Stimulated activated memory B cell treated with anti-CD40 and anti-IgM and Interleukin-4, amounts not matched to agents 10 μg/mL and 1 μg/mL and 100 μg/mL, for 72 hours (primary cell): Measurements from ENCODE around the gene CFAP68.

Source experiments
- ATAC-seq: fragments of 150-1000 bp; cut with Tn5 transposase; 2 replicates; pipeline ENCODE4 v1.10.0; 2021
- H3K27ac Mint-ChIP-seq: one replicate; pipeline ENCODE4 v1.8.0; 2022; ENCODE audit warnings: mild to moderate bottlenecking, mixed read lengths
- H3K27me3 Mint-ChIP-seq: one replicate; pipeline ENCODE4 v1.8.0; 2022; ENCODE audit warnings: mixed read lengths
- H3K36me3 Mint-ChIP-seq: one replicate; pipeline ENCODE4 v1.8.0; 2022; ENCODE audit warnings: mixed read lengths
- H3K4me1 Mint-ChIP-seq: one replicate; pipeline ENCODE4 v1.8.0; 2022; ENCODE audit warnings: mixed read lengths
- H3K4me3 Mint-ChIP-seq: one replicate; pipeline ENCODE4 v1.8.0; 2022; ENCODE audit warnings: mild to moderate bottlenecking, moderate library complexity, mixed read lengths
- H3K9me3 Mint-ChIP-seq: one replicate; pipeline ENCODE4 v1.8.0; 2022; ENCODE audit warnings: mixed read lengths

The CFAP68 gene

GRCh38 chr11:111878849-111879636, at the start of gene CFAP68, which contains the start of gene FDXACB1:
CFAP68 (plus strand) TSS chr11:111879541; CDS start chr11:111879561, 20 bp downstream.
FDXACB1 (minus strand) TSS chr11:111879165; CDS start chr11:111879132, 33 bp downstream.
- no peaks in the 10 kb centered on the region for H3K27me3 Mint-ChIP-seq
- peak within 1 kb of the TSS; percentile 97 for H3K27ac Mint-ChIP-seq
- peak; percentile 96 for ATAC-seq
- H3K9me3 Mint-ChIP-seq: no peaks in the 10 kb centered on the region
- peaks cover 13% of the 10 kb centered on the region for H3K4me1 Mint-ChIP-seq
- H3K4me3 Mint-ChIP-seq: peak within 1 kb of the TSS; percentile 97
- peaks cover 6% of the 10 kb centered on the region for H3K36me3 Mint-ChIP-seq

DNA sequence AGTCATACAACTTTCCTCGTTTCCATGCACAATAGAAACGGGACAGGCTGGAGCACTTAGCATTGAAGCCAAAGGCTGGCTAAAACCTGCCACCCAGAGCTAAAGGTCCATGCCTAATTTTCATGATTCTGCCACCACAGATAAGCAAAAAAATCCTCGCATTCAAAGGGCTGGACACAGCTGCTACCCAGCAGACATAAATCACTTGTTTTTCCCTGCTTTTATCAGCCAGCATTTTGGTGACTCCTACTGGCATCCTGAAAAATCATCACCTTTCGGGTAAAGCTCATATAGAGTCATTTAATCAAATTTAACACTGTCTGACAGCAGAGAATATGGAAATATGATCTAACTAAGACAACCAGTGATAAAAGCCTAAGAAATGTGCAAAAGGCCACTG, 45.8 kb upstream of the CFAP68 start:
- H3K27ac Mint-ChIP-seq: no peak overlapping the region
- no peaks in the 10 kb centered on the region for H3K27me3 Mint-ChIP-seq
- H3K9me3 Mint-ChIP-seq: no peaks in the 10 kb centered on the region
- no peaks in the 10 kb centered on the region for H3K4me1 Mint-ChIP-seq
- H3K4me3 Mint-ChIP-seq: no peak overlapping the region
- ATAC-seq: no peak
- H3K36me3 Mint-ChIP-seq: peaks cover 48% of the 10 kb centered on the region

GRCh38 chr11:111834432-111835163, 44.7 kb upstream of the CFAP68 start:
- H3K4me3 Mint-ChIP-seq: no peak overlapping the region
- peaks cover 42% of the 10 kb centered on the region for H3K36me3 Mint-ChIP-seq
- no peak for ATAC-seq
- no peak overlapping the region for H3K27ac Mint-ChIP-seq
- H3K9me3 Mint-ChIP-seq: no peaks in the 10 kb centered on the region
- H3K4me1 Mint-ChIP-seq: no peaks in the 10 kb centered on the region
- H3K27me3 Mint-ChIP-seq: no peaks in the 10 kb centered on the region

- ATAC-seq: no peak
Measured at GRCh38 chr11:111835665-111836064, 43.7 kb upstream of the CFAP68 start.

DNA sequence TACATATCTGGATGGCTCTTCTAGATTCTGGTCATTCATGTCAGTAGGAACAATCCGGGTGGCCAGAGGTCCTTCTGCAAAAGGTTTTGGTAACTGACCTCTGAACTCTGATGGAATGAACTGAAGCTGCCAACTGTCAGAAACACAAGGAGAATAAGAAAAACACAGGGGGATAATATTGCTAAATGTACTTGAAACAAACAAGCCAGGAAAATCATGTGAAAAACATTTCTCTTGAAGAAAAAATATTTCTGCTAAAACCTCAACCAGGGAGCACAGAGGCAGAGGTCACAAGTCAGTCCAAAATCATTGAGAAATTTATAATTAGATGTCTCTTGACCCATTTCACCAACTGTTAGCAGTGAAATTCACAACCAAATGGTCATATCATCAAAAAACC, 43.2 kb upstream of the CFAP68 start:
- no peaks in the 10 kb centered on the region for H3K27me3 Mint-ChIP-seq
- no peaks in the 10 kb centered on the region for H3K9me3 Mint-ChIP-seq
- peaks cover 35% of the 10 kb centered on the region for H3K36me3 Mint-ChIP-seq
- no peak for ATAC-seq
- no peak overlapping the region for H3K27ac Mint-ChIP-seq
- H3K4me1 Mint-ChIP-seq: no peaks in the 10 kb centered on the region
- H3K4me3 Mint-ChIP-seq: no peak overlapping the region

More at GRCh38 chr11:111835665-111836064, 43.7 kb upstream of the CFAP68 start:
- Mint-ChIP-seq H3K4me3 (no peak overlapping the region), H3K36me3 (peaks cover 36% of the 10 kb centered on the region), H3K4me1 (no peaks in the 10 kb centered on the region), H3K9me3 (no peaks in the 10 kb centered on the region), H3K27ac (no peak overlapping the region), H3K27me3 (no peaks in the 10 kb centered on the region)

DNA sequence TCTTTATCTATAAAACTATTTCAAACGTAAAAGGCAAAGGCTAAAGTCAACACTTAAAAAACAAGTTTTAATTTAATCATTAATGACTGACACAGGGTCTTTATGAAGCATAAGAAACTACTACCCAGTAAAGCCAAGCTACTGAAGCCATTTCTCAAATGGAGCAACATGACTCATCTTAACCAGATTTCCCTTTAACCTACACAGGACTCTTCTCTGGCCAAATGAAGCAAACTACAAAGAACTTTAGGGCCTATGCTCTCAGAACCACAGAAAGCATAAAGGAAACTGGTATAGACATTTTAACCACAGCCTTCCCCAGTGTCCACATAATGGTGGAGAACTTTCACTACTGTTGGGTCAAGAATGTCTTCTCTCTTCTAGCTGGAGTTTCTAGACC, 42.6 kb upstream of the CFAP68 start:
- Mint-ChIP-seq H3K27me3 (no peaks in the 10 kb centered on the region), H3K9me3 (no peaks in the 10 kb centered on the region), H3K36me3 (peaks cover 35% of the 10 kb centered on the region), H3K27ac (no peak overlapping the region), H3K4me1 (no peaks in the 10 kb centered on the region), H3K4me3 (no peak overlapping the region)
- ATAC-seq: no peak

DNA sequence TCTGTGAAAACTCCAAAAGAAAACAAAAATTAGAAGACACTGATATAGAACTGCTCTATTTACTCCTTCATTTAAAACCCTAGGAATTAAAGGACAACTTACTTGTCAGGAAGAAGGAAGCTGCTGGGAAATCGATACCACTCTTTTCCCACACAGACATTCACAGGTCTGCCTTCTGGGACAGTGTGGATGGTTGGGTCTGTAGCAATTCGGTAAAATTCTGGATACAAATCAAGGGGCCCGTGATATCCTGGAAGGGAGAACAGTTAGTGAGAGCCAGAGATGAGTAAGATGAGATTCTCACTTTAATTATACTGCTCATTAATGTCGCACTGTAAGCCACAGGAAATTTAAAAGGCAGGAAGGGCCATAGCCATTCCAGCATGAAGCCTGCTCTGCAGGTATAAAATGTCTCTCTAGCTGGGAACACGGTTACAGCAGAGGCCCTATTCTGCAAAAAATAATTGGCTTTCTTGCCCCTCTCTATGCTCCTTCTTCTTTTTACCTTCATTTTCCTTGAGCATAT, 41.9 kb upstream of the CFAP68 start:
- ATAC-seq: no peak
- no peak overlapping the region for H3K27ac Mint-ChIP-seq
- no peaks in the 10 kb centered on the region for H3K4me1 Mint-ChIP-seq
- H3K4me3 Mint-ChIP-seq: no peak overlapping the region
- H3K27me3 Mint-ChIP-seq: no peaks in the 10 kb centered on the region
- peaks cover 35% of the 10 kb centered on the region for H3K36me3 Mint-ChIP-seq
- no peaks in the 10 kb centered on the region for H3K9me3 Mint-ChIP-seq

DNA sequence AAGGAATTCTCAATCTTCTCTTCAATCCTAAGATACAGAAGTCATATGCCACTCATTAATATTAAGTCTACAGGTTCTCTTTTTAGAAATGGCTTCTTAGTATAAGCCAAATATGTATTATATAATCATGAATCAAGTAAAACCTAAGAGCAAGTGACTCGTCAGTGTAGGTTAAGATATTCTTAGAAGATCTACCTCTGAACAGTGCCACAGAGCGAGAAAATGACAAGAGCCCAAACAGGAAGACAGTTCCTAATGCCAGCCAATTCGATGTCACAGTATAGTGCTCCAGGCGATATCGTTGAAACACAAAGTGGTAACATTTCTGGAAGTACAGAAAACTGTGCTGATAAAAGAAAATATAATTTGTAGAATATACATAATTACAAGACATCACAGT, 41.3 kb upstream of the CFAP68 start:
- ATAC-seq: no peak
- H3K36me3 Mint-ChIP-seq: peaks cover 35% of the 10 kb centered on the region

GRCh38 chr11:111840143-111840542, 39.2 kb upstream of the CFAP68 start:
- H3K36me3 Mint-ChIP-seq: peaks cover 40% of the 10 kb centered on the region
- no peak overlapping the region for H3K4me3 Mint-ChIP-seq
- no peaks in the 10 kb centered on the region for H3K9me3 Mint-ChIP-seq
- H3K27me3 Mint-ChIP-seq: no peaks in the 10 kb centered on the region
- H3K27ac Mint-ChIP-seq: no peak overlapping the region
- ATAC-seq: no peak
- peaks cover 12% of the 10 kb centered on the region for H3K4me1 Mint-ChIP-seq

More for the DNA sequence above, 41.3 kb upstream of the CFAP68 start:
- Mint-ChIP-seq H3K9me3 (no peaks in the 10 kb centered on the region), H3K4me1 (no peaks in the 10 kb centered on the region), H3K4me3 (no peak overlapping the region), H3K27ac (no peak overlapping the region), H3K27me3 (no peaks in the 10 kb centered on the region)

DNA sequence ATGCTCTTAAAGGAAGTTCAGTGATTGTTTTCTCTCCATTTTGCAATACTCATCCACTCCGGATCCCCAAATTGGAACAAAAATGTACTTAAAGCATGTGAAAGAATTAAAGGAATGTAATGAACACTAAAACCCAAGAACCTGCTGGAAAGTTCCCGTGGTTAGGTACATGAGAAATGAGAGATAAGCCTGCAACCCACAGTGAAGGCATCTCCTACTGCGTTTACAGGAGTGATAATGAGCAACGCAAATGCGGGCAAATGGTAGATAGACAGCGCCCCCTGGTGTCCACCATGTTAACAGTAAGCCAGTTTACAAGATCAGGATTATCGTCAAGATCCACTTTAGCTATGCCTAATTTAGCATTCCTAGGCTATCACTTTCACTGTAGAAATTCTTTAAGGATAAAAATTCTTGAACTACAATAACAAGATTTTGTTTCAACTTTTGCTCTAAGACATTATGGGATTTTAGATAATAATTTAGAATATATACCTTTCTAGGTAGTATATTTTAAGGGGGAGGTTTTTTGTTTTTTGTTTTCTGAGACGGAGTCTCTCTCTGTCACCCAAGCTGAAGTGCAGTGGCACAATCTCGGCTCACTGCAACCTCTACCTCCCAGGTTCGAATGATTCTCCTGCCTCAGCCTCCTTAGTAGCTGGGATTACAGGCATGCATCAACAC, 37.8 kb upstream of the CFAP68 start:
- H3K4me3 Mint-ChIP-seq: no peak overlapping the region
- H3K27ac Mint-ChIP-seq: no peak overlapping the region
- peaks cover 33% of the 10 kb centered on the region for H3K36me3 Mint-ChIP-seq
- H3K27me3 Mint-ChIP-seq: no peaks in the 10 kb centered on the region
- peaks cover 12% of the 10 kb centered on the region for H3K4me1 Mint-ChIP-seq
- H3K9me3 Mint-ChIP-seq: no peaks in the 10 kb centered on the region
- peak; percentile 76 for ATAC-seq

DNA sequence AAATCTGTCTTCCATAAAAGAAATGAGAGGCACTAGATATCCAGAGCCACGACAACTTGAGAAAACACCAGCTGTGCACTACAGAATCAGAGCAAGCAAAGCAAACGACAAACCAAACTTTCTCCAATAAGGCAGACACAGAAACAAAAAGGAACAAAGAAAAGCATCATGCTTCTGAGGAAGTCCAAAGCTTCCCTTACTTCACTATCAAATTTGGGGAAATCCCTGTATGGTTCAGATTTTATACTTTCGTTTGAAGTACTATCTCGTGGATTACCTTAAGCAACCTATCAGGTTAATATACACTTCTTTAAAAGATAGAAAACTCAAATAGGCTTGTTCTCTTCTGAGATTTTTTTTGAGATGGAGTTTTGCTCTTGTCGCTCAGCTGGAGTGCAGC, 35.7 kb upstream of the CFAP68 start:
- H3K4me3 Mint-ChIP-seq: no peak overlapping the region
- ATAC-seq: peak; percentile 57
- peaks cover 36% of the 10 kb centered on the region for H3K36me3 Mint-ChIP-seq
- peaks cover 12% of the 10 kb centered on the region for H3K4me1 Mint-ChIP-seq
- H3K27me3 Mint-ChIP-seq: no peaks in the 10 kb centered on the region
- H3K9me3 Mint-ChIP-seq: no peaks in the 10 kb centered on the region
- H3K27ac Mint-ChIP-seq: peak overlapping the region; percentile 50

- no peak overlapping the region for H3K4me3 Mint-ChIP-seq
- peaks cover 12% of the 10 kb centered on the region for H3K4me1 Mint-ChIP-seq
- no peak overlapping the region for H3K27ac Mint-ChIP-seq
- H3K36me3 Mint-ChIP-seq: peaks cover 38% of the 10 kb centered on the region
- H3K27me3 Mint-ChIP-seq: no peaks in the 10 kb centered on the region
- ATAC-seq: no peak
- no peaks in the 10 kb centered on the region for H3K9me3 Mint-ChIP-seq
Measured at GRCh38 chr11:111845276-111846028, 33.9 kb upstream of the CFAP68 start.

- Mint-ChIP-seq H3K36me3 (peaks cover 42% of the 10 kb centered on the region), H3K4me1 (peaks cover 12% of the 10 kb centered on the region), H3K9me3 (no peaks in the 10 kb centered on the region), H3K27me3 (no peaks in the 10 kb centered on the region), H3K4me3 (no peak overlapping the region), H3K27ac (peak overlapping the region; percentile 2)
- no peak for ATAC-seq
Measured at GRCh38 chr11:111846063-111846462, 33.3 kb upstream of the CFAP68 start.

DNA sequence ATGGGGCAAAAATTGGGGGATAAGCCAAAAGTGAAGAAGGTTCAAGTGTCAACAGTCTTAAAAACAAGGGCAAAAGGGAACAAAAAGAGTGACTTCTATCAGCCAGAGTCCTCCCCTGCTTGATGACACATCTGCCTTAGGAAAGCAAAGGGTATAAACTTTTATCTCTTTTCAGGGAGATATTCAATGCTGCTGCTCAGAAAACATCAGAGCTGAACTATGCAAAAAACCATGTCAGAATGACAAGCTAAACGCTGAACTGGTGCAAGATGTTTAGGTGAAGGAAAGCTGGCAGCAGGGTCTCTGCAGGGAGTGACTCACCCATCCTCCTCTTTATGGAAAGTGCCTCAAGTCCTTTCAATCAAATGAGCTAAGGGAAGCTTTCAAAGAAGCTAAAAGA, 32.7 kb upstream of the CFAP68 start:
- H3K9me3 Mint-ChIP-seq: no peaks in the 10 kb centered on the region
- H3K27me3 Mint-ChIP-seq: no peaks in the 10 kb centered on the region
- no peak for ATAC-seq
- no peak overlapping the region for H3K4me3 Mint-ChIP-seq
- H3K36me3 Mint-ChIP-seq: peaks cover 44% of the 10 kb centered on the region
- H3K27ac Mint-ChIP-seq: peak overlapping the region; percentile 2
- peaks cover 12% of the 10 kb centered on the region for H3K4me1 Mint-ChIP-seq
